Activated T-cell treated with anti-CD3 and anti-CD28 coated beads, Interleukin-2, amount 50 U/mL, for 48 hours (primary cell): ENCODE results near the gene TGM3.

Experiments
- DNase-seq, 2 experiments: peaks; one replicate each; pipeline ENCODE4 v3.0.0-alpha.2; 2020

The TGM3 gene

GRCh38 chr20:2285193-2285592, 10.6 kb upstream of the TGM3 start:
- no peak for DNase-seq

GRCh38 chr20:2285613-2286012, 10.2 kb upstream of the TGM3 start:
- DNase-seq, result no peak

DNA sequence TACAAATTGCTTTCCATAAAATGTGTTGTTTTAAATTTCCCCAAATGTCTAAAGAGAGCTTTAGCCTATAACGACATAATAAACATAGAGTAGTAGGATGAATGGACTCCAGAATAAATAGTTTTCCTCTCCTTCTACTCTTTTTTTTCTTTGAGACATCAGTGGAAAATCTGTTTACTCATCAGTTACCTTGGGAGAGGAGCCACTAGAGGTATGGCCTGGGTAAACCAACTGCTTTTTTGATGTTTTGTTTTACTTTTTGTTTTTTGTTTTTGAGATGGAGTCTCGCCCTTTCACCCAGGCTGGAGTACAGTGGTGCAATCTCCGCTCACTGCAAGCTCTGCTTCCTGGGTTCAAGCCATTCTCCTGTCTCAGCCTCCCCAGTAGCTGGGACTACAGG, 8.3 kb upstream of the TGM3 start:
- no peak for DNase-seq

DNA sequence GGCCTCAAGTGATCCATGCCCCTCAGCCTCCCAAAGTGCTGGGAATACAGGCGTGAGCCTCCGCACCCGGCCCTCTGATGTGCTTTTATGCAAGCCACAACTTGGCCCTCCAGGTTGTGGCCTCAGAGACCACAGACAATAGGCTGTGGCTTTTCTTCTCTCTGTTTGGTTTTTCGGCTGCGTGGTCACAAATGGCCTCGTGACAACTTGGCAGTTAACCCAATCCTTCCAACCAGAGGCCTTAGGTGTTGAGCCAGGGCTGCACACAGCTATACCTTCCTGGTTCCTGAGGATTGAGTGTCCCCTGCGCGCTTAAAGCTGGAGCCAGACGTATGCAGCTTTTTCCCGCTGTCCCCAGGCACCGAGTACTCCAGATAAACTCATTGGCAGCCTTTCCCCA, 6.3 kb upstream of the TGM3 start:
- no peak for DNase-seq

- no peak for DNase-seq
Observed at GRCh38 chr20:2290486-2290885, 5.3 kb upstream of the TGM3 start.

DNA sequence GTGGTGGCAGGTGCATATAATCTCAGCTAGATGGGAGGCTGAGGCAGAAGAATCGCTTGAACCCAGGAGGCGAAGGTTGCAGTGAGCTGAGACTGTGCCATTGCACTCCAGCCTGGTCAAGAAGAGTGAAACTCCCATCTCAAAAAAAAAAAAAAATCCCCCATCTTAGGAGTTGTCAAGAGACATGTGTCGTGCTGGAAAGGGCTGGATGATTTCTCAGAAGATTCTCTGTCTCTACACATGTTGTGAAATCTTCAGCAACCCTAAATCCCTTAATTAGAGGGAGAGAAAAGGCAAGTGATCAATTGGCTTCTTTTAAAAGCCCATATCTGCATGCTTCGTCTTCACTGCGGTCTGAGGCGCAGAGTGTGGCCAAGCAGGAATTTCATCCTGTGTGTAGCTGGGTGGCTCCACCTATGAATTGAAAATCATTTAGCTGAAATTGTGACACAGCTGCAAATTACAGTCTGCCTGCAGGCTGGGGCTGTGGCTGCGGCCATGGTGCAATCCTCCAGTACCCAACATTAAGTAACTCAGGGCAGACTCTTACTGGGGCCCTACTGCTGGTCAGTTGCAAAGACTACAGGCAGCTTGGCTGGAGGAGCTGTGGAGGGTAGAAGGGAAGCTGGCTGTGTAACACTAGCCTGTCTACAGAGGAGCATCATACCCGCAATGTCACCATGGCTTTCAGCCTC, 3.2 kb upstream of the TGM3 start:
- no peak for DNase-seq

GRCh38 chr20:2293486-2293885, 2.3 kb upstream of the TGM3 start:
- DNase-seq, result no peak

- no peak for DNase-seq
Observed at GRCh38 chr20:2293971-2294370, 1.8 kb upstream of the TGM3 start.

- DNase-seq, result no peak
Observed at GRCh38 chr20:2295286-2295685, 515 bp upstream of the TGM3 start.

DNA sequence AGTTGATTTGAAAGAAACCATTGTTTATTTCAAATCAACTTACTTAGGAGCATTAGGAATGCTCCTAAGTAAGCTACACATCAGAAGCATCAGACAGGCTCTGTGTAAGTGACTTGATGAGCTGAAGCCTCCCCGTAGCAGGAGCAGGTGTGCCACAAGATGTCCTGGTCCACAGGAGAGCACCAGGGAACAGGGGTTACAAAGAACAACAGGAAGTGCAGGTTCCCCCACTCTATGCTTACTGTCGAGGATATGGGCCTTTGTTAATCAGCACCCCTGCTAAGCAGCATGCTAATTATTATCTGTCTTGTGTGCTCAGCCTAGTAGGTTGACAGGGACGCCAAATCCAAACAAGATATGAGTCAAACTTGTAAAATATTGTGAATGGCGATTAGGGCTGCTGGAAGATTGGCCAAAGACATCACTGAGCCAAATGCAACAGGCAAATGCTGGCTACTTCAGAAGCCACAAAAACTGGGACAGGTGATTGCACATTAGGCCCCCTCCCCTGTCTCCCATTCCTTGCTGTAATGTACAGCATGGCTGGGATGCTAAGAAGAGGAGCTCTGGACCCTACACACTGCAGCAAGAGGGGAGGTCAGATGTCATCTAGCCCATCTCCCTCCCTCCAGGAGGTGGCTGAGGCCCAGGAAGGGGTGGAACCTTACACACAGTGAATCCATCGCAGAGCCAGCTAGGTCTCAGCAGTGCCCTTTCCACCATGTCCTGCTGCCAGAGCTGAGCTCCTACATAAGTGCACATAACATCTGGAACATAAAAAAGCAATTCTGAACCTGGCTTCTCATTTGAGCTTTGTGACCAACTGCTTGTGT, 939 bp downstream of the TGM3 start:
- DNase-seq, result no peak

GRCh38 chr20:2297357-2297728, 1.5 kb downstream of the TGM3 start:
- no peak for DNase-seq

- no peak for DNase-seq
Observed at GRCh38 chr20:2298116-2298515, 2.3 kb downstream of the TGM3 start.

DNA sequence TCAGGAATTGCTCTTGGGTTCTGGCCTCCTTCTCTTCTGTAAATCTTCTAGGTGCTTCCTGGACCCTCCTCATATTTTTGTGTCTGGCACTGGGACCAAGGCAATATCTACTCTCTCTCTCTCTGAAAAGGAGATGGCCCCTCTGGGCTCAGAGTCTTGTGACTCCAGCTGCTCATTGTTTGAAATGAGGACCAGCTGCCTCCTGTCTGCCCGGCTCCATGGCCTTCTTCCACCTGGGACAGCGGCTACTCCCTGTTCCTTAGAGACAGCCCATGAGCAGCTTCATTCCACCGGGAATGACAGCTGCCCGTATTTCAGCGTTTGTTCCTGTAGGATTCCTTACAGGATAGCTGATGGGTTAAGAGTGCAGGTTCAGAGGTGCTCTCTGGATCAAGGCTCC, 2.9 kb downstream of the TGM3 start:
- no peak for DNase-seq

DNA sequence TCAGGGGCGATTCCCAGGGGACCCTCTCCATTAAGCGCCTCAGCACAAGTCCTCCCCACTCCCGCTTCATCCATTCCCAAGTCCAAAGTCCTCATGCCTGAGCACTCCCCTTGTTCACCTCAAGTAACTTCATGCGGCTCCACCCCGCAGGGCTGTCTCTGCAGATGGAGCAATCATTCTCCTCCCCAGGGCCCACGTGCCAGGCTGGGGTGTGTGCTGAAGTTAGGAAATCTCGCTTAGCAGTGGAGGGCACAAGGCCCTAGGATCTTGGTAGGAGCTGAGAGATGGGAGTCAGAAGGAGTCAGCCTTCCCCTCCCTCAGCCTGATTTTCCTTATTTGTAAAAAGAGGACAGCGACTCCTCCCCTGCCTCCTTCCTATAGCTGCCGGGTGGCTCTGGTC, 3.5 kb downstream of the TGM3 start:
- no peak for DNase-seq

DNA sequence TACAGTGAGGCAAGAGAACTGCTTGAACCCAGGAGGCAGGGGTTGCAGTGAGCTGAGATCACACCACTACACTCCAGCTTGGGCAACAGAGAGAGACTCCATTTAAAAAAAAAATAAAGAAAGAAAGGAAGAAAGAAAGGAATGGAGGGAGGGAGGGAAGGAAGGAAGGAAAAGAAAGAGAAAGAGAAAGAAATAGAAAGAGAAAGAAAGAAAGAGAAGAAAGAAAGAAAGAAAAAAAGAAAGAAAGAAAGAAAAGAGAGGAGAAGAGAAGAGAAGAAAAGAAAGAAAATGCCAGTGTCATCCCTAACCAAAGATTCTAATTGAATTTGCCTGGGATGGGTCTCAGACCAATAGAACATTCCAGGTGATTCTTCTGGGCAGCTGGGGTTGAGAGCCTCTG, 4.2 kb downstream of the TGM3 start:
- no peak for DNase-seq

DNA sequence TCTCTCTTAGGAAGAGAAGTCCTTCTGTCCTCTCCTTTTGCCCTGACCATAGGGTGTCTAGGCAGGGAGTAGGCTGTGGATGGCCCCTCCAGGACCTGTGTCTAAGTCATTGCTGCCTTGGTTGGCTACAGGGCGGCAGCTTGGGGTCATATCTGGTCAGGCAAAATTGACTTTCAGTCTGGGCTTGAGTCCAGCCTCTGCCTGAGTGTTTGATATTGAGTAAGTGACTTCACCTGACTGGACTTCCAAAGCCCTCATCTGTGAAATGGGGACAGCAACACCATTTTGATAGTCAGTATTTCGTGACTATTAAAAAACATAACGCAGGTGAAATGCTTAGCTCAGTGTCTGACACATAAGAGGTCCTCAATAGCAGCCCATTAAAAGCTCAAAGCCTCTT, 4.6 kb downstream of the TGM3 start:
- DNase-seq, result no peak

GRCh38 chr20:2301164-2301622, 5.4 kb downstream of the TGM3 start:
- peak in 1 of 2 experiments; percentile 17 for DNase-seq

DNA sequence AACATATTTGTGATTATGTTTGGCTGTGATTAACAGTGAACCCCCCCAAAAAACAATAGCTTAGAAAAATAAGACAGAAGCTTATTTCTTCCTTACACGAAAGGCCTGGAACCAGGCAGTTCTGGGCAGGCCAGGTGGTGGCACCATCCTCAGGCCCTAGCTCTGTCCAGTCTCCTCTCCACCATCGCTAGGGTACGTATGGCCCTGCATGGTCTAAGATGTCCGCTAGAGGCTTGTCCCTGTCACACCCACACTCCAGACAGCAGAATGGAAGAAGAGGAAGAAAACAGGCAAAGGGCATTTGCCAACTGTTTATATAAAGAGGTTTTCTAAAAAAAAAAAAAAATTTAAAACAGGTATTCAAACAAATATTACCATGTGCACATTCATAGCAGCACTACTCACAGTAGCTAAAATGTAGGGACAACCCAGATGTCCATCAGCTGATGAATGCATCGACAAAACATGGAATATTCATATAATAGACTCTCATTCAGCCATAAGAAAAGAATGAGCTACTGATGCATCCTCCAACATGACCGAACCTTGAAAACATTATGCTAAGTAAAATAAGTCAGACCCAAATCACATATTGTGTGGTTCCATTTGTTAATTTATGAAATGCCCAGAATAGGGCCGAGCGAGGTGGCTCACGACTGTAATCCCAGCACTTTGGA, 6.7 kb downstream of the TGM3 start:
- DNase-seq, result no peak

DNA sequence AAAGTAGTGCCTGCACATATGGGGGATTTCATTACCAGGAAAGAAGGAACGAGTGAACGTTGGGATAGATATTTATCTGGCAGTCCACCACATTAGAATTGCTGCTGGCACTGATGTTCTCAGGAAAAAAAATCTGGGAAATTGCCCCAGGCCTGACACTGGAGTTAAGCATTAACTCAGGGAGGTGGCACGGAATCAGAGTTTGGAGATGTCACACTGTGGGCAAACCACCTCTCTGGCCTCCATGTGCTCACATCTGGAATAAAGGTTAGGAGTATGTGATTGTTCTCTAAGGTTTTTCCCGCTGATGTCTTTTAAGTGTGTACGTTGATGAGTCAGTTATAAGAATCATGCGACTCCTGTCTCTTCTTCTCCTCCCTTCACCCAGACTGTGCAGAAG, 7.9 kb downstream of the TGM3 start:
- no peak for DNase-seq

GRCh38 chr20:2304180-2304579, 8.4 kb downstream of the TGM3 start:
- no peak for DNase-seq

- no peak for DNase-seq
Observed at GRCh38 chr20:2305029-2305428, 9.2 kb downstream of the TGM3 start.

DNA sequence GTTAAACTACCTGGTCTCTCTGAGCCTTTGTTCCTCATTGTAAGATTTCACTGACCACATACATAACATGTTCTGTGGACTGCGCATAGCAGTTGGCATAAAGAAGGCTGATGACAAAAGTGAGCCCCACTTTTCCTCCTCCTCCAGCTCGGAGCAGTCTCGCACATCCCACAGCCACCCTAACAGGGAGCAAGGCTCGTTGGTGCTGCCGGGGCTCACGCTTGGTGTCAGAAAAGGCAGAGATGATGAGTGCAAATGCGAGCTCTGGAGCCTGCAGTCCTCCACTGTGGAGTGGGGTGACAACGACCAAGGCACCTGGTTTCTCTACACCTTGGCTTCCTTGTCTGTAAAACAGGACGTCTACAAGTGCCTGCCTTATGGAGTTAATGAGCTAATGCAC, 9.7 kb downstream of the TGM3 start:
- DNase-seq, result no peak

GRCh38 chr20:2305946-2306345, 10.1 kb downstream of the TGM3 start:
- no peak for DNase-seq

DNA sequence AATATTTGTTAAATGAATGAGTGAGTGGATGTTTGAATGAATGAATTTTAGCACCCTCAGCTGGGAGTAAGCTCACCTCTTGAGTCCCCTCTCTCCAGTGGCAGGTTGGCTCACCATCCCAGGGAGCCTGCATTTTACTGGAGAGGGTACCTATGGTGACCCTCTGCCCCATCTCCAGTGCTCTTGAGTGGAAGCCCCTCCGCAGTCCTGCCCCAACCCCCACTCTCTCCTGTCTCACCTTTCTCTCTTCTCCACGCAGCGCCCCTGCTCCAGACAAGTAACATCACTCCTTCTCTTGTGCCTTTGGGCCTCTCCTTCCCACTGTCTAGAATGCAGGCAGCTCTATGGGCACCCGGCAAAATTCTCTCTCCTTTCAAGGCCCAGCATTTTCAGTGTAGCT, 11.3 kb downstream of the TGM3 start:
- DNase-seq, result no peak
